GM23248 (cell line): ENCODE measurements around the gene HAND1. TPM values are rescaled to one million over a fixed set of nuclear protein-coding genes. Genes with fewer than 3 reads are reported as not detected.

Experiments
- DNase-seq: peaks from one replicate; pipeline ENCODE4 v3.0.0-alpha.2; 2015
- H2AFZ ChIP-seq: fragments of 200-600 bp; sonication (generic); 2 replicates; pipeline ENCODE4 v1.6.1; 2016; ENCODE audit warnings: antibody characterized with exemption
- H3F3A ChIP-seq: fragments of 200-600 bp; sonication (generic); 2 replicates; pipeline ENCODE4 v1.6.1; 2016; ENCODE audit warnings: mild to moderate bottlenecking, antibody characterized with exemption, mixed run types; ENCODE audit not compliant: insufficient read depth
- H3K27ac ChIP-seq: fragments of 200-600 bp; sonication (generic); 2 replicates; pipeline ENCODE4 v1.5.1; 2016; ENCODE audit warnings: mild to moderate bottlenecking
- H3K27me3 ChIP-seq: fragments of 200-600 bp; sonication (generic); replicated peaks from 2 replicates; pipeline ENCODE4 v1.6.1; 2016; ENCODE audit warnings: mild to moderate bottlenecking; ENCODE audit not compliant: insufficient read depth
- H3K36me3 ChIP-seq: fragments of 200-600 bp; sonication (generic); 2 replicates; pipeline ENCODE4 v1.6.1; 2016; ENCODE audit warnings: low read depth, mild to moderate bottlenecking
- H3K4me1 ChIP-seq: fragments of 200-600 bp; sonication (generic); 2 replicates; pipeline ENCODE4 v1.6.1; 2016; ENCODE audit warnings: mild to moderate bottlenecking; ENCODE audit not compliant: insufficient read depth
- H3K4me2 ChIP-seq: fragments of 200-600 bp; sonication (generic); one replicate; pipeline ENCODE4 v1.6.1; 2016; ENCODE audit warnings: mild to moderate bottlenecking; ENCODE audit not compliant: unreplicated experiment
- H3K4me3 ChIP-seq: fragments of 200-600 bp; sonication (generic); 2 replicates; pipeline ENCODE4 v1.5.1; 2016; ENCODE audit warnings: mild to moderate bottlenecking
- H3K79me2 ChIP-seq: fragments of 200-600 bp; sonication (generic); 2 replicates; pipeline ENCODE4 v1.6.1; 2016; ENCODE audit warnings: mild to moderate bottlenecking; ENCODE audit not compliant: insufficient read depth
- H3K9ac ChIP-seq: fragments of 200-600 bp; sonication (generic); 2 replicates; pipeline ENCODE4 v1.6.1; 2016; ENCODE audit warnings: mild to moderate bottlenecking
- H3K9me2 ChIP-seq: fragments of 200-600 bp; sonication (generic); 2 replicates; pipeline ENCODE4 v1.6.1; 2016; ENCODE audit warnings: mixed run types, mild to moderate bottlenecking, moderate library complexity; ENCODE audit not compliant: insufficient read depth
- H3K9me3 ChIP-seq: fragments of 200-600 bp; sonication (generic); one replicate; pipeline ENCODE4 v1.6.1; 2017; ENCODE audit warnings: low read depth
- H4K20me1 ChIP-seq: fragments of 200-600 bp; sonication (generic); 2 replicates; pipeline ENCODE4 v1.6.0; 2016; ENCODE audit not compliant: insufficient read depth
- EZH2 ChIP-seq: fragments of 200-600 bp; sonication (generic); IDR thresholded peaks from 2 replicates; pipeline ENCODE4 v1.6.1; 2018; ENCODE audit warnings: antibody characterized with exemption, mild to moderate bottlenecking; ENCODE audit not compliant: insufficient read depth, poor library complexity, severe bottlenecking
- EZH2phosphoT487 ChIP-seq: fragments of 200-600 bp; sonication (generic); IDR thresholded peaks from 2 replicates; pipeline ENCODE4 v1.6.1; 2018; ENCODE audit warnings: antibody characterized with exemption, moderate library complexity, mild to moderate bottlenecking, low read depth; ENCODE audit not compliant: insufficient read depth
- WGBS, 2 experiments: methylation state at CpG; one replicate each; pipeline ENCODE4 v1.1.6; 2015 to 2017; ENCODE audit warnings: low lambda C conversion rate in 2 of 2, low coverage in 1 of 2; ENCODE audit errors: missing lambda C conversion rate in 2 of 2; 5-methylcytosine and 5-hydroxymethylcytosine counted together
- in situ Hi-C: fragments of 300-500 bp; cut with MboI; formaldehyde crosslinking; loops from 2 replicates; pipeline ENCODE4 v1.15.0; 2020
- polyA plus RNA-seq: library from polyadenylated mRNA; unstranded; fragments of >200 nt; fragmentation: Nextera tagmentation; extraction: Ambion mirVana; gene quantifications from 2 replicates; pipeline ENCODE4 v1.2.1, GENCODE V29; 2016
- total RNA-seq: library from RNA; depleted of rRNA; stranded (reverse); fragments of >200 nt; shearing (Covaris generic); gene quantifications from 2 replicates; pipeline ENCODE4 v1.2.3, GENCODE V29; 2014

Gene HAND1
- total and polyA plus RNA-seq, 2 experiments from 2014 or later = not detected

GRCh38 chr5:154511984-154512383 lies 34.0 kb upstream of the HAND1 start:
- H3K27ac ChIP-seq = no peak overlapping the region
- H3K36me3 ChIP-seq = no peaks in the 10 kb centered on the region
- no peaks in the 10 kb centered on the region for H3K9me2 ChIP-seq
- H3F3A ChIP-seq = no peaks in the 10 kb centered on the region
- H3K9ac ChIP-seq = no peak overlapping the region
- H3K9me3 ChIP-seq = no peaks in the 10 kb centered on the region
- H2AFZ ChIP-seq = no peak overlapping the region
- no peak for DNase-seq
- no peak overlapping the region for H3K4me2 ChIP-seq
- TF ChIP-seq EZH2phosphoT487 (no peak), EZH2 (no peak)
- H4K20me1 ChIP-seq = no peaks in the 10 kb centered on the region
- in situ Hi-C loops = no loop called here
- H3K4me3 ChIP-seq = no peak overlapping the region
- peaks cover 60% of the 10 kb centered on the region for H3K27me3 ChIP-seq
- no peaks in the 10 kb centered on the region for H3K4me1 ChIP-seq
- WGBS, 2 experiments = 51 to 62% methylated on average over 2 of the region's 2 CpGs
- no peaks in the 10 kb centered on the region for H3K79me2 ChIP-seq

GRCh38 chr5:154509784-154510555 lies 31.9 kb upstream of the HAND1 start:
- Histone ChIP-seq H3K9me3 (no peaks in the 10 kb centered on the region), H3K27me3 (peaks cover 53% of the 10 kb centered on the region), H2AFZ (no peak overlapping the region), H3K4me2 (no peak overlapping the region), H3K9me2 (no peaks in the 10 kb centered on the region), H3K4me1 (no peaks in the 10 kb centered on the region), H3K79me2 (no peaks in the 10 kb centered on the region), H4K20me1 (no peaks in the 10 kb centered on the region), H3F3A (no peaks in the 10 kb centered on the region), H3K4me3 (no peak overlapping the region), H3K27ac (no peak overlapping the region), H3K36me3 (no peaks in the 10 kb centered on the region), H3K9ac (no peak overlapping the region)
- WGBS, 2 experiments = 23 to 30% methylated on average over 5 of the region's 5 CpGs
- TF ChIP-seq EZH2phosphoT487 (no peak), EZH2 (no peak)
- DNase-seq = peak; percentile 17
- in situ Hi-C loops = no loop called here

- no peaks in the 10 kb centered on the region for H3K36me3 ChIP-seq
- no peaks in the 10 kb centered on the region for H3K9me3 ChIP-seq
- no peaks in the 10 kb centered on the region for H4K20me1 ChIP-seq
- no peak overlapping the region for H3K4me2 ChIP-seq
- H3K9me2 ChIP-seq = no peaks in the 10 kb centered on the region
- H3F3A ChIP-seq = no peaks in the 10 kb centered on the region
- no peak overlapping the region for H3K4me3 ChIP-seq
- H3K4me1 ChIP-seq = no peaks in the 10 kb centered on the region
- in situ Hi-C loops = no loop called here
- peaks cover 36% of the 10 kb centered on the region for H3K27me3 ChIP-seq
- H3K79me2 ChIP-seq = no peaks in the 10 kb centered on the region
- H3K27ac ChIP-seq = no peak overlapping the region
- no peak overlapping the region for H2AFZ ChIP-seq
- H3K9ac ChIP-seq = no peak overlapping the region
- 59 to 74% methylated on average over 2 of the region's 2 CpGs for WGBS, 2 experiments
- no peak for DNase-seq
- no peak for TF ChIP-seq EZH2
- no peak for TF ChIP-seq EZH2phosphoT487
These were observed 30.1 kb upstream of the HAND1 start for GRCh38 chr5:154508114-154508513.

GRCh38 chr5:154506716-154507080 lies 28.7 kb upstream of the HAND1 start:
- no peak overlapping the region for H2AFZ ChIP-seq
- TF ChIP-seq EZH2phosphoT487 (no peak), EZH2 (no peak)
- H4K20me1 ChIP-seq = no peaks in the 10 kb centered on the region
- H3K4me2 ChIP-seq = no peak overlapping the region
- H3K4me3 ChIP-seq = no peak overlapping the region
- H3K9me3 ChIP-seq = no peaks in the 10 kb centered on the region
- no peak overlapping the region for H3K27ac ChIP-seq
- H3K79me2 ChIP-seq = no peaks in the 10 kb centered on the region
- H3K9me2 ChIP-seq = no peaks in the 10 kb centered on the region
- H3K9ac ChIP-seq = no peak overlapping the region
- H3F3A ChIP-seq = 0 out of 2 replicates have a peak, but pooled peaks cover 3% of the 10 kb centered on the region
- DNase-seq = no peak
- WGBS, 2 experiments = 81 to 85% methylated on average over 11 of the region's 11 CpGs
- peaks cover 30% of the 10 kb centered on the region for H3K27me3 ChIP-seq
- no peaks in the 10 kb centered on the region for H3K36me3 ChIP-seq
- H3K4me1 ChIP-seq = peaks cover 5% of the 10 kb centered on the region; the same call in 1 of the 2 replicates
- in situ Hi-C loops = no loop called here
